Gastrocnemius medialis (tissue), 4 donors: Measurements from ENCODE around the gene TMEM106A. TPM values are rescaled to one million over a fixed set of nuclear protein-coding genes. Genes with fewer than 3 reads are reported as not detected.

ENCODE experiments used
- ATAC-seq, 2 donors: fragments of 150-250 bp; one replicate each; pipeline ENCODE4 v1.9.1; 2016
- DNase-seq, 2 donors: peaks; one replicate each; pipeline ENCODE4 v3.0.0-alpha.2; 2019
- H3K27ac ChIP-seq, 4 donors: fragments of 200-600 bp; sonication (generic); 1 replicate in 1 of 4; 2 replicates in 3 of 4; pipeline ENCODE4 v1.5.1; 2016 to 2018; ENCODE audit warnings: mild to moderate bottlenecking in 2 of 4, moderate library complexity in 1 of 4
- H3K27me3 ChIP-seq, 3 donors: fragments of 200-600 bp; sonication (generic) in 2 of 3; 1 replicate in 1 of 3; 2 replicates in 2 of 3; pipeline versions ENCODE4 v1.5.1 to v1.6.0; 2016 to 2019; ENCODE audit warnings: mild to moderate bottlenecking in 1 of 3, moderate library complexity in 1 of 3
- H3K36me3 ChIP-seq, 2 donors: fragments of 200-600 bp; sonication (generic) in 1 of 2; one replicate each; pipeline ENCODE4 v1.5.1; 2017 to 2018
- H3K4me1 ChIP-seq, 2 donors: fragments of 200-600 bp; sonication (generic) in 1 of 2; one replicate each; pipeline ENCODE4 v1.5.1; 2016 to 2017; ENCODE audit warnings: mild to moderate bottlenecking in 2 of 2
- H3K4me3 ChIP-seq, 4 donors: fragments of 200-600 bp; sonication (generic) in 3 of 4; 1 replicate in 1 of 4; 2 replicates in 3 of 4; pipeline ENCODE4 v1.5.1; 2016 to 2019; ENCODE audit warnings: mild to moderate bottlenecking in 2 of 4
- H3K9me3 ChIP-seq, 3 donors: fragments of 200-600 bp; sonication (generic) in 2 of 3; 1 replicate in 1 of 3; 2 replicates in 2 of 3; pipeline ENCODE4 v1.5.1; 2016 to 2019
- CTCF ChIP-seq, 5 experiments: fragments of 450-650 bp in 3 of 5; fragments of 200-600 bp in 2 of 5; sonication (generic) in 2 of 5; IDR thresholded peaks in 4 of 5; conservative IDR thresholded peaks in 1 of 5; 1 replicate in 4 of 5; 2 replicates in 1 of 5; pipeline ENCODE4 v1.5.1; 2016 to 2019; ENCODE audit warnings: antibody characterized with exemption in 5 of 5, mild to moderate bottlenecking in 3 of 5, moderate library complexity in 3 of 5
- POLR2A ChIP-seq, 2 donors: fragments of 450-650 bp; IDR thresholded peaks; one replicate each; pipeline ENCODE4 v1.6.1; 2017; ENCODE audit warnings: antibody characterized with exemption in 2 of 2, mild to moderate bottlenecking in 2 of 2, moderate library complexity in 2 of 2
- in situ Hi-C, 4 donors: fragments of 200-750 bp; cut with MboI; loops; one replicate each; pipeline versions ENCODE4 v1.15.0 to v1.8.0; 2017; ENCODE audit warnings: low sequenced_read_pairs in 4 of 4
- intact Hi-C: fragments of 100-400 bp; cut with DNase I; formaldehyde crosslinking; loops from one replicate; pipeline ENCODE4 v1.15.1; 2023; ENCODE audit warnings: low total_unique reads
- total RNA-seq, 4 donors: library from RNA; depleted of rRNA; stranded (reverse); fragments of >200 nt; gene quantifications; one replicate each; pipeline versions ENCODE4 v1.1.0 to v1.2.3, GENCODE V29; 2016

The TMEM106A gene
- total RNA-seq, 4 donors from 2014 or later = 0.32 to 5.6 (median 2.5) TPM

- Histone ChIP-seq H3K36me3 (peaks cover 0 to 2% of the 10 kb centered on the region in 2 donors), H3K9me3 (no peaks in the 10 kb centered on the region), H3K4me1 (peaks cover 45 to 48% of the 10 kb centered on the region in 2 donors), H3K27me3 (no peaks in the 10 kb centered on the region), H3K27ac (peak within 1 kb of the TSS; percentile 85 to 98 (median 97)), H3K4me3 (peak within 1 kb of the TSS; percentile 81 to 89 (median 86))
- TF ChIP-seq POLR2A (IDR thresholded peaks at IDR 0.05) = peak; percentile 63 to 90
- TF ChIP-seq CTCF (IDR thresholded peaks at IDR 0.05 in 4 of 5, conservative IDR thresholded peaks at IDR 0.05 in 1 of 5) = peak in 2 of 5 experiments; percentile 23 to 28
- ATAC-seq (peak; percentile 94 to 96), DNase-seq (peak; percentile 97 to 98)
- intact Hi-C loops = loop anchor here (1.0 to 5.0 kb wide), 5 partner anchors 46 to 312 kb away; partner anchors contain the start of genes BRCA1, DHX8, RND2 and RPL27
- in situ Hi-C loops = no loop called here
Measured at GRCh38 chr17:43170766-43171585, 40.7 kb upstream of the TMEM106A start, which contains the start of gene NBR1. Gene NBR1 (plus strand): TSS chr17:43171214. CDS start chr17:43175800, 4,586 bp downstream.

GRCh38 chr17:43171586-43172487 is 39.8 kb upstream of the TMEM106A start:
- TF ChIP-seq POLR2A (IDR thresholded peaks at IDR 0.05) (no peak), CTCF (IDR thresholded peaks at IDR 0.05 in 4 of 5, conservative IDR thresholded peaks at IDR 0.05 in 1 of 5) (no peak)
- intact Hi-C loops (loop anchor here (1.0 to 5.0 kb wide), 5 partner anchors 143 to 311 kb away; partner anchors contain the start of genes DHX8, RND2 and RPL27), in situ Hi-C loops (no loop called here)
- peak in 1 of 2 donors; percentile 7 for ATAC-seq
- Histone ChIP-seq H3K36me3 (peaks cover 0 to 10% of the 10 kb centered on the region in 2 donors), H3K4me3 (peak overlapping the region; percentile 81 to 89 (median 86)), H3K4me1 (peaks cover 52 to 54% of the 10 kb centered on the region in 2 donors), H3K9me3 (no peaks in the 10 kb centered on the region), H3K27me3 (no peaks in the 10 kb centered on the region), H3K27ac (peak overlapping the region; percentile 85 to 98 (median 97))
- DNase-seq = peak; percentile 19 to 20

GRCh38 chr17:43175213-43176118 is 36.2 kb upstream of the TMEM106A start:
- in situ Hi-C loops = loop anchor here in 1 of 4 donors (25.0 kb wide), 2 partner anchors 463 to 688 kb away; no protein-coding TSS in a partner anchor
- DNase-seq = no peak
- ATAC-seq = no peak
- intact Hi-C loops = no loop called here
- no peak overlapping the region for H3K4me3 ChIP-seq
- H3K9me3 ChIP-seq = no peaks in the 10 kb centered on the region
- TF ChIP-seq CTCF (IDR thresholded peaks at IDR 0.05 in 4 of 5, conservative IDR thresholded peaks at IDR 0.05 in 1 of 5) = no peak
- TF ChIP-seq POLR2A (IDR thresholded peaks at IDR 0.05) = no peak
- no peaks in the 10 kb centered on the region for H3K27me3 ChIP-seq
- H3K27ac ChIP-seq = peak overlapping the region; percentile 3 to 25 (median 14)
- H3K36me3 ChIP-seq = peaks cover 0 to 42% of the 10 kb centered on the region in 2 donors
- H3K4me1 ChIP-seq = peaks cover 42 to 47% of the 10 kb centered on the region in 2 donors
